Rectal smooth muscle tissue (tissue), 1 donor: Measurements from ENCODE around the gene DLEC1.
"Not testable (repeated sequence)": the region's sequence is repeated elsewhere in the genome, so short reads cannot be mapped to it uniquely, and the experiment has no call there.

Source experiments
- H3K27ac ChIP-seq: one replicate; pipeline ENCODE4 v1.7.0; 2013; ENCODE audit warnings: low read depth, low read length, inconsistent platforms
- H3K27me3 ChIP-seq: one replicate; pipeline ENCODE4 v1.7.0; 2013; ENCODE audit warnings: low read length; ENCODE audit not compliant: control insufficient read depth, insufficient read depth
- H3K36me3 ChIP-seq: one replicate; pipeline ENCODE4 v1.7.0; 2013; ENCODE audit warnings: low read length; ENCODE audit not compliant: control insufficient read depth, insufficient read depth
- H3K4me1 ChIP-seq: one replicate; pipeline ENCODE4 v1.7.0; 2013; ENCODE audit warnings: low read length; ENCODE audit not compliant: control insufficient read depth, insufficient read depth
- H3K4me3 ChIP-seq: one replicate; pipeline ENCODE4 v1.7.0; 2013; ENCODE audit warnings: low read length
- H3K9ac ChIP-seq: one replicate; pipeline ENCODE4 v1.7.0; 2013; ENCODE audit warnings: low read length

The DLEC1 gene

DNA sequence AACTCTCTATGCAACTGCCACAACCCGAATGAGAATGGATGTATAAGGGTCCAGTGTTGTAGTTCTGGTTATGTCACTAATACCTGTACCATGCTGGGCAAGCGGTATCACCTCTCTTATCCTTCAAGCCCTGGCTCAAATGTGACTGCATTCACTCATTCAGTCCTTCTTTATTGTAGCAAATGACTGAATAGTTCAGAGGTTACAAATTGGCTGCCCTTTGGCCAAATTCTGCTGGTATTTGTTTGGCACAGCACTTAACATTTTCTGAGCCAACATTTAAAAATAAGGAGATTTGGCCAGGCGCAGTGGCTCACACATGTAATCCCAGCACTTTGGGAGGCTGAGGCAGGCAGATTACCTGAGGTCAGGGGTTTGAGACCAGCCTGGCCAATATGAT lies 47.5 kb downstream of the DLEC1 start:
- no peaks in the 10 kb centered on the region for H3K36me3 ChIP-seq
- no peak overlapping the region for H3K9ac ChIP-seq
- no peak overlapping the region for H3K27ac ChIP-seq
- no peaks in the 10 kb centered on the region for H3K4me1 ChIP-seq
- no peak overlapping the region for H3K4me3 ChIP-seq
- H3K27me3 ChIP-seq = no peaks in the 10 kb centered on the region

DNA sequence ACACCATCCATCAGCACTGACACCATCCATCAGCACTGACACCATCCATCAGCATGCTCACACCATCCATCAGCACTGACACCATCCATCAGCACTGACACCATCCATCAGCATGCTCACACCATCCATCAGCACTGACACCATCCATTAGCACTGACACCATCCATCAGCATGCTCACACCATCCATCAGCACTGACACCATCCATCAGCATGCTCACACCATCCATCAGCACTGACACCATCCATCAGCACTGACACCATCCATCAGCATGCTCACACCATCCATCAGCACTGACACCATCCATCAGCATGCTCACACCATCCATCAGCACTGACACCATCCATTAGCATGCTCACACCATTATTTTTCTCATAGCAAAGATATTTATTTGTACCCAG lies 48.3 kb downstream of the DLEC1 start:
- not testable (repeated sequence) for H3K36me3 ChIP-seq, H3K27me3 ChIP-seq, H3K27ac ChIP-seq

GRCh38 chr3:38088126-38089078 lies 49.4 kb downstream of the DLEC1 start:
- no peak overlapping the region for H3K27ac ChIP-seq

More for the DNA sequence above, 48.3 kb downstream of the DLEC1 start:
- H3K4me3 ChIP-seq, H3K9ac ChIP-seq, H3K4me1 ChIP-seq: not testable (repeated sequence)

DNA sequence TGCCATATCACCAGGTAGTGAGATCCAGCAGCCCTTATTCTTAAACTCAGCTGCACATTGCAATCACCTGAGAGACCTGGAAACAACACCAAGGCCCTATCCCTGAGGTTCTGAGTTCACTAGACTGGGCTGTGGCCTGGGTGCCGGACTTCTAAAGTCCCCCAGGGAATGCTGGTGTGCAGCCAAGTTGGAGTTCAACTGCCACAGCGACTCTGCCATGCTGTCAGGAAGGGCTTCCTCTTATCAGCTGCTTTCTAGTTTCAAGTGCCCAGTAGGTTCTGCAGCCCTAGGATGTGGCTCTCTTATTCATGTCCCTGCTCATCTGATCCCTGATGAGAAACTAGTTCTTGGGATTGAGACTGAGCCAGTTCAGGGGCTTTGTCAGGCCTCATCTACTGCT lies 50.2 kb downstream of the DLEC1 start:
- no peak overlapping the region for H3K4me3 ChIP-seq
- H3K36me3 ChIP-seq = no peaks in the 10 kb centered on the region
- no peak overlapping the region for H3K27ac ChIP-seq
- H3K4me1 ChIP-seq = no peaks in the 10 kb centered on the region
- no peak overlapping the region for H3K9ac ChIP-seq
- H3K27me3 ChIP-seq = no peaks in the 10 kb centered on the region

More at GRCh38 chr3:38088126-38089078, 49.4 kb downstream of the DLEC1 start:
- Histone ChIP-seq H3K4me3 (no peak overlapping the region), H3K27me3 (no peaks in the 10 kb centered on the region), H3K9ac (no peak overlapping the region), H3K4me1 (no peaks in the 10 kb centered on the region), H3K36me3 (no peaks in the 10 kb centered on the region)

DNA sequence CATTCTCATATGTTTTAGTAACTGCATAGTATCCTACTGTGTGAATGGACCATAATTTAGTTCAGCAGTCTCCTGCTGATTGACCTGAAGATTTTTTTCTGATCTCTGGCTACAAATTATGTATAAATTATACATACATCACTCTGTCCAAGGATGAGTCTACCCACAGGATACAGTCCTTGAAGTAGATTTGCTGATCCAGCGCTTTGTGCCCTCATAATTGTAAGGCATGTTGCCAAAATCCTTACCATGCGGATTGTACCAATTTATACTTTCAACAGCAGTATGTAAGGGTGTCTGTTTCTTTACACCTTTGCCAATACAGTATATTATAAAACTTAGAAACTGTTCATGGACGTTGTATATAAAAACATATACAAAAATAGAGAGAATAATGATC lies 51.4 kb downstream of the DLEC1 start:
- Histone ChIP-seq H3K4me3 (no peak overlapping the region), H3K27me3 (no peaks in the 10 kb centered on the region), H3K4me1 (no peaks in the 10 kb centered on the region), H3K27ac (no peak overlapping the region), H3K9ac (no peak overlapping the region), H3K36me3 (no peaks in the 10 kb centered on the region)

- Histone ChIP-seq H3K4me1 (no peaks in the 10 kb centered on the region), H3K9ac (no peak overlapping the region), H3K27ac (no peak overlapping the region), H3K36me3 (no peaks in the 10 kb centered on the region), H3K27me3 (no peaks in the 10 kb centered on the region), H3K4me3 (no peak overlapping the region)
These were observed 56.0 kb downstream of the DLEC1 start for GRCh38 chr3:38094999-38095398.

DNA sequence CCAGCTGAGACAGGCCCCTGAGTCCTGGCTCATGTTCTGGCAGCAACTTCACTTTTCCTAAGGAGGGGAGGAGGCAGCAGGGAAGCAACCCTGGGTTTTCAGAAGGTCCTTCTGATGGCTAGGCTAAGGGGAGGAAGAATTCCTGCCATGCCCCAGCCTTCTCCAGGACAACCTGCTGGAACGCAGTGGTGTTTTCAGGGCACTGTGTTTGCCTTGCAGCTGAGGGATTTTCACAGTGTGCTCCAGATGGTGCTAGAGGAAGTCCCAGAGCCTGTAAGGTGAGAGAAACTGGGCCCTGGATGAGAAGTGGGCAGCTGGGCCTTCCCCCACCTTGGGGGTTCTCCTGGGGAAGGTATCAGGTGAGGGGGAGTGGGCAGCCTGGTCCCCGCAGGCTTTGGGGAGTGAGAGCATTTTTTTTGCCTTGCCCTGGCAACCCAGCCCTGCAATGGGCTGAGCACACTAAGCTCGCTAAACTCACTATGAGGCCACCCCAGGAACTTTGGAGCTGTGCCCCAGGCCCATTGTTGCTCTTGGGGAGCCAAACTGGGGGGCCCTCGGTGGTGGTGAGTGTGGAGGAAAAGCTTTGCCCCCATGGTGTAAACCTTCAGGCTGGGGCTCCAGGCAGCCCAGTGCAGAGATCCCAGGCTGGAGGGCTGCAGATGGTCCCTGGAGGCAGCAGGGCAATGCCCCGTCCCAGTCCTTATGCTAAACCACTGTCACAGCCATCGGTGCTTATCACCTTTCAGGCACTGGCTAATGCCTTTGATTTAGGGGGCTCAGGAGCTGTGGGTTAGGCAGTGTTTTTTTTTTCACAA lies 56.9 kb downstream of the DLEC1 start:
- H3K4me3 ChIP-seq = no peak overlapping the region
- H3K36me3 ChIP-seq = no peaks in the 10 kb centered on the region
- no peaks in the 10 kb centered on the region for H3K27me3 ChIP-seq
- no peaks in the 10 kb centered on the region for H3K4me1 ChIP-seq
- H3K9ac ChIP-seq = no peak overlapping the region
- H3K27ac ChIP-seq = no peak overlapping the region

- H3K4me3 ChIP-seq = no peak overlapping the region
- H3K36me3 ChIP-seq = no peaks in the 10 kb centered on the region
- H3K4me1 ChIP-seq = no peaks in the 10 kb centered on the region
- H3K27me3 ChIP-seq = no peaks in the 10 kb centered on the region
- no peak overlapping the region for H3K27ac ChIP-seq
- H3K9ac ChIP-seq = no peak overlapping the region
These were observed 58.7 kb downstream of the DLEC1 start for GRCh38 chr3:38097446-38098375.

DNA sequence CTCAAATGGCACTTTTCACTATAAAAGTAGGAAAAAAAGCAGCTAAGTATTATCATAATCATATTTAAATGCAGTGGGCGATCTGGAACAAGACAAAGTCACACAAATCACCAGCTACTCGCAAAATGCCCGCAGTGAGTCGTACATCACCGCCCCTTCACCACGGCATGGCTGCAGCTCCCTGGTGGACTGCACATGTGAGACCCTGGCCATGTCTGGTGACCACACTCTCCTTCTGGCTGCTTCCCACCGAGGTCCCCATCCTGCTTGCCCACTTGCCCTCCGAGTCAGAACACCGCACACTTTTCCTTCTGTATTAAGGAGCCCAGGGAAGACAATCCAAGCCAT lies 59.3 kb downstream of the DLEC1 start:
- Histone ChIP-seq H3K4me3 (no peak overlapping the region), H3K9ac (no peak overlapping the region), H3K36me3 (no peaks in the 10 kb centered on the region), H3K27me3 (no peaks in the 10 kb centered on the region), H3K27ac (no peak overlapping the region), H3K4me1 (no peaks in the 10 kb centered on the region)

DNA sequence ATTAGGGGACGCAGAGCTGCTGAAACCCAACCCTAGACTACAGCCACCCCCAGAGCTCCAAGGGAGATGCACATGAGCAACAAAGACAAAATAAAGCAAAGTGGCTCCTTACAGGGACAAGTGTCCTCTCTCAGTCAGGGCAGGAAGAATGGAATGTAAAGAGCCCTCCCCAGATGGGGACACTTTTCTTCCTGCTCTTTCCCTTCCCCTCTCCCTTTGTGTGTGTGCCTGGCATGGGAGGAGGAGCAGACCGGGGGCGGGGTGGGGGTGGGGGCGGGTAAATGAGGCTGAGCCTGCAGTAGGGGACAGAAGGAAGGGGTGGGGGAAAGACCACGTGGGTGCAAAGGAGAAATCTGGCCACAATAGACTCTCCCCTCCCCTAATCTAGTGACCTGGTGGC lies 60.5 kb downstream of the DLEC1 start:
- Histone ChIP-seq H3K4me1 (no peaks in the 10 kb centered on the region), H3K36me3 (no peaks in the 10 kb centered on the region), H3K9ac (no peak overlapping the region), H3K4me3 (no peak overlapping the region), H3K27me3 (no peaks in the 10 kb centered on the region), H3K27ac (no peak overlapping the region)

DNA sequence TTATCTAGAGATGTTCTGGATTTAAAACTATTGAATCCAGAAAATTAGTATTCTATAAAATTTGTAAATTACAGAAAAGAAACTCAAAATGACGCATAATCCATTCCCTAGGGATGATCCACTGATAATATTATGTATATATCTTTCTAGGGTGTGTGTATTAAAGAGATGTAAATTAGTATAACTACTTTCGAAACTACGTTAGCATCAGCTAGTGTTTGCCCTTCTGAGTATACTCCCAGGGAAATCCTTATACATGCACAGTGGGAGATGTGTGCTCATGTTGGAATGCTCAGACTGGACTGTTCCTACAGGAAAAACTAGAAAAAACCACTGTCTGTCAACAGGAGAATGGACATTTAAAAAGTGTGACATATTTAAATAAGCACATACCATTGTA lies 61.5 kb downstream of the DLEC1 start:
- no peak overlapping the region for H3K9ac ChIP-seq
- no peak overlapping the region for H3K4me3 ChIP-seq
- H3K27me3 ChIP-seq = no peaks in the 10 kb centered on the region
- H3K27ac ChIP-seq = no peak overlapping the region
- H3K36me3 ChIP-seq = no peaks in the 10 kb centered on the region
- H3K4me1 ChIP-seq = no peaks in the 10 kb centered on the region
